Head of caudate nucleus (tissue), 42 donors: ENCODE data around the gene CAB39L.
"Not testable (repeated sequence)": the region's sequence is repeated elsewhere in the genome, so short reads cannot be mapped to it uniquely, and the experiment has no call there.

Experiments
- DNase-seq, 42 donors: peaks; one replicate each; pipeline versions ENCODE4 v3.0.0 to v3.0.0-alpha.2; 2020 to 2021; ENCODE audit warnings: mixed read lengths in 7 of 42
- intact Hi-C: fragments of 100-400 bp; cut with DNase I; formaldehyde crosslinking; loops from one replicate; pipeline ENCODE4 v1.15.0; 2022

CAB39L gene

GRCh38 chr13:49366841-49367240 lies 77.0 kb downstream of the CAB39L start:
- no peak for DNase-seq
- intact Hi-C loops: no loop called here

GRCh38 chr13:49357694-49358093 lies 86.2 kb downstream of the CAB39L start:
- intact Hi-C loops: no loop called here
- DNase-seq: no peak

DNA sequence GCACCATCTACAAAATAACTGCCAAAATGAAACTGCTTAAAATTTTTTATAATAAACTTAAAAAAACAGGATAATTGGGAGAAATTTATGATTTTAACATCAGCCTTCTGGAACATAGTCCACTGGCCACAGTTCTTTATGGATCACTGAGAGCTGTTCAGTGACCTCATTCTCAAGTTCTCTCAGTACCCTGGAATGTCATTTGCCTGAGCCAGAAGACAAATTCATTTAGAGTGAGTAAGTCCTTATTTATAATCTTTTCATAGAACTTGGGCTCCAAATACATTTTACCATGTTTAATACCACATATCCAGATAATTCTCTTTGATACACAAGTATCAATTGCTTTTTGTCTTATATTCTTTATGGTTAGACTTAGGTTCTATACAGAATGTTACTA lies 87.6 kb downstream of the CAB39L start:
- intact Hi-C loops: no loop called here
- no peak for DNase-seq

DNA sequence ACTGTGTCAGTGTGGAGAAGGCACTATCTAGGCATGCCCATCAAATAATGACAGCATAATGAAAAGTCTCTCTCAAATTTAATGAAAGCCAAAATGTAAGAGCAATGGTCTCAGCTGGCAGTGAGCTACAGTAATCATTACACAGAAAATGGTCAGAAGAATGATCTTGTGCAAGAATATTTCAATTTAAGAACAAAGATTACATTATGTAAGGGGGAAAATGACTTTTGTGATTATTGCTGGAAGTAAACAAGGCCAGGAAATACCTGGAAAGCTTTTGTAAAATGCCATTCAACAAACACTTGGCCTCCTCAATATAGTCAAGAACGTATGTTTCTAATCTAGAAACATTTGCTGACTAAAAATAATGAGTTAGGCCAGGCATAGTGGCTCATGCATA lies 89.1 kb downstream of the CAB39L start:
- intact Hi-C loops: no loop called here
- DNase-seq: no peak

GRCh38 chr13:49353908-49354307 lies 90.0 kb downstream of the CAB39L start:
- intact Hi-C loops: no loop called here

DNA sequence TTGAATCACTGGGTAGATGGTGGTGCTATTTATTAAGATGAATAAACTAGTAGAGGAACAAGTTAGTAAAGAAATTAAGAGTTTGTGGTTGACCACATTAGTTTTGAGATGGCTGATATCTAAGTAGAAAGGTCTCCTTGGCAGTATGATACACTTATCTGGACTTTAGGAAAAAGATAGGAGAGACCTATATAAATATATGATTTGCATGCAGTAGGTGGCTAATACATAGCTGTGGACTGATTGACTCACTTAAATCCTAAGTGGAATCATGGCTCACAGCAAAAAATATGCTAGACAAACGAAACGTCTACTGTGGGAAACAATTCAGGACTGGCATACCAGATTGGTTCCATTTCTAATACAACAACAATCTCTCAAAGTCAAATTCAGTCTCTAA lies 92.0 kb downstream of the CAB39L start:
- intact Hi-C loops: no loop called here
- DNase-seq: no peak

More at GRCh38 chr13:49353908-49354307, 90.0 kb downstream of the CAB39L start:
- DNase-seq: no peak

DNA sequence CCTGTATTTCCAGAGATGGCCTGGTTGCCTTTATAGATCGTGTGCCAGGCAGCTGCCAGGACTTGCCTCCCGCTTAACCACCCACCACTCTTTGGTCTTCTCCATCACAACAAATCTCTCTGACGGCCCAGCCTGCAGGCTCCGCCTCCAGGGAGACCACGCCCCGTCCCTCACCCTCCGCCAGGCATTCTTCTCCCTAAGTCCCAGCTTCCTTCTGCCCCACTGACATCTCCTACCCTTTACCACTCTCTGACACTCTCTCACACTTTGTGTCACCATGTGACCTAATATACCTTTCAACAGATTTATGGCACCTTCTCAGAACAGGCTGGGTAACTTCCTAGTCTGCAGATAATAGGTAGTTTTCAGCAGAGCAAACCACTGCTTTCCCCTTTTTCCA lies 95.1 kb downstream of the CAB39L start:
- DNase-seq: no peak
- intact Hi-C loops: no loop called here

- intact Hi-C loops: no loop called here
- no peak for DNase-seq
Observed at GRCh38 chr13:49347650-49348385, 96.0 kb downstream of the CAB39L start.

GRCh38 chr13:49346460-49346859 lies 97.4 kb downstream of the CAB39L start:
- no peak for DNase-seq

DNA sequence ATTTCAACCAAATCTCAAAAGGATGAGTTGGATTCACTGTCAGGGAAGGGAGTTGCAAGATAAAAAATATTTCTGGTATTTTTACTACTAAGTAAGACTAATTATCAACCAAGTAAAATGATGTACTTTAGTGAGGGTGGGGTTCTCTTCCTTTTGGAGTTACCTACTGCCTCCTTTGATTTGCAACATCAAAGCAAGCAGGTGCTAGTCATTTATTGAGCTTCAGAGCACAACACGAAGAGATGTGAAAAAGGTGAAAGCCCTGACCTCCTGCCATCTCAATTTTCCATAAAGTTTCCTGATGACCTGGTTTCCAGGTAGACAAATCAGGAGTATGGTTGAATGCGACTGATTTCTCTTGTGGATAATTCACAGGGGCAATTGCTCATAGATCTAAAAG lies 100.1 kb downstream of the CAB39L start:
- no peak for DNase-seq

More at GRCh38 chr13:49346460-49346859, 97.4 kb downstream of the CAB39L start:
- intact Hi-C loops: no loop called here

DNA sequence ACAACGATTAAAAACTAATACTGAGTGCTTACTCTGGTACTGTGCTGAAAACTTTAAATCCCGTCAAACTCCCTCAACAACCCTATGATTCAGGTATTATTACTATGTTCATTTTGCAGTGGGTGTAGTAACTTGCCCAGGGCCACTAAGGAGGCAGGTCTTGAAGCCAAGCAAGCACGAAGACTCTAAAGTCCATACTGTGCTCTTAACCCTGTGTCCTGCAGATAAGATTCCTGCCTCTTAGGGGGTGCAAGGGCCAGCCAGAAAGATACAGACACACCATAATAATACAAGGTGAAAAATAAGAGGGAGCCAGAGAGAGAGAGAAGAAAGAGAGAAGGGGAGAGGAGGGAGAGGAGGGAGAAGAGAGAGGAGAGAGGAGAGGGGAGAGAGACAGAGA lies 100.6 kb downstream of the CAB39L start:
- intact Hi-C loops: no loop called here
- DNase-seq: no peak

More for the DNA sequence above, 100.1 kb downstream of the CAB39L start:
- intact Hi-C loops: no loop called here

GRCh38 chr13:49342454-49342853 lies 101.4 kb downstream of the CAB39L start:
- intact Hi-C loops: no loop called here
- no peak for DNase-seq

DNA sequence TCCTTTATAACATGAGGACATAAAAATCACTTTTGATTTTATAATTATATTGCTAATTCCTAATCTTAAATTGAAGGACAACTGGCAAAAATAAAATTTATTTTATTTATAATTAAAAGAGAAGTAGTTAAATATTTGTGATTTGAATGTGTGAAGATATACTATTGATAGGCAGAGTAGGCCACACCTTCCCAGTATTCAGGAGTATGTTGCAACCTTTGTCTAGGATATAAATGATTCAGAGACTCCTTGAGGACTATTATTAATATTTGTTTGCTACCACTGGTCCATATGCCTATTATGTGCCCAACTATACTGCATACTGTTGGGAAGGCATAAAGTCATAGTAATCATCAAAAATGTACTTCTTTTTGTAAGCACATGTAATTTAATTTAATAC lies 101.9 kb downstream of the CAB39L start:
- intact Hi-C loops: no loop called here
- no peak for DNase-seq

- no peak for DNase-seq
- intact Hi-C loops: no loop called here
Observed at GRCh38 chr13:49341517-49341916, 102.3 kb downstream of the CAB39L start.

- no peak for DNase-seq
- intact Hi-C loops: no loop called here
Observed at GRCh38 chr13:49340161-49340560, 103.7 kb downstream of the CAB39L start.

DNA sequence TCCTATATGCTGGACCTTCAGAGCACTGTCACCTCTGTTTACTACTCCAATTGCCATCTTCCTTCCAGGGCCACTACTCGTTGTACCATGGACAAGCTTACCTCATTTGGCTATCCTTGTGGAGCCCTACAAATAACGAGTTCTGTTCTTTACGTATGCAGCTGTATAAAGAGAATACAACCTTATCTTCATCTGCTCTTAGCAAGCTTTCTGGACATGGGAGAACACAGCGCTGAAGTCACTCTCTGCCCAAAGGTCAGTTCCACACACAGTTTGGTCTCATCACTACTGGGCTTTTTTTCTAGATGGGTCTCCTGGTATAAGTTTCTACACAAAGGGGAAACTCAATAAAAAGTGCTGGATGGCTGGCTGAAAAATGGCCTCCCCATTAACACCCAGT lies 107.2 kb downstream of the CAB39L start:
- DNase-seq: no peak
- intact Hi-C loops: no loop called here

GRCh38 chr13:49330546-49330864 lies 113.4 kb downstream of the CAB39L start:
- intact Hi-C loops: no loop called here
- DNase-seq: no peak

- peak in 1 of 42 donors; percentile 16 for DNase-seq
- intact Hi-C loops: no loop called here
Observed at GRCh38 chr13:49329831-49330545, 113.9 kb downstream of the CAB39L start.

DNA sequence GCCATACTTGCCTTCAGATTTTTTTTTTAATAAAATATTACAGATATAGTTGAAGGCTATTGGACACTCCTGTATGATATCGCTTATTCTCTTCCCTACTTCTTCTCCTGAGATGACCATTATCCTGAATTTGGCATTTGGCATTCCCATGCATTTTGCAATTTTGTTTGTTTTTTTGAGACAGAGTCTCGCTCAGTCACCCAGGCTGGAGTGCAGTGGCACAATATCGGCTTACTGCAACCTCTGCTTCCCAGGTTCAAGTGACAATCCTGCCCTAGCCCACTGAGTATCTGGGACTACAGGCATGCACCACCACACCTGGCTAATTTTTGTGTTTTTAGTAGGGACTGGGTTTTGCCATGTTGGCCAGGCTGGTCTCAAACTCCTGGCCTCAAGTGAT lies 116.7 kb downstream of the CAB39L start:
- intact Hi-C loops, DNase-seq: not testable (repeated sequence)

- no peak for DNase-seq
- intact Hi-C loops: no loop called here
Observed at GRCh38 chr13:49326222-49326917, 117.5 kb downstream of the CAB39L start.
